Mammary epithelial cell (primary cell): Measurements from ENCODE around the gene XXYLT1.

Experiments
- CTCF ChIP-seq, 2 donors: IDR thresholded peaks in 1 of 2; conservative IDR thresholded peaks in 1 of 2; 2 replicates each; pipeline ENCODE4 v1.5.1; 2011 to 2012; ENCODE audit warnings: inconsistent platforms in 2 of 2, low read length in 2 of 2, mild to moderate bottlenecking in 2 of 2, control low read depth in 1 of 2, low read depth in 1 of 2; ENCODE audit not compliant: insufficient read depth in 1 of 2; ENCODE audit errors: extremely low read depth in 1 of 2
- EZH2 ChIP-seq: IDR thresholded peaks from 2 replicates; pipeline ENCODE4 v1.6.1; 2012; ENCODE audit warnings: low read length, inconsistent platforms, borderline replicate concordance

GRCh38 chr3:195134431-195134830, 136.5 kb downstream of the XXYLT1 start:
- TF ChIP-seq CTCF (conservative IDR thresholded peaks at IDR 0.05 in 1 of 2, IDR thresholded peaks at IDR 0.05 in 1 of 2; ENCODE audit: extremely low read depth in 1 of 2, insufficient read depth in 1 of 2, low read depth in 1 of 2, low read length in 2 of 2) (no peak), EZH2 (no peak)
